MM.1S (cell line): ENCODE data around the gene FAM124B.

Experiments
- EZH2 ChIP-seq: fragments of 300-600 bp; sonication (generic); optimal IDR thresholded peaks from 2 replicates; pipeline ENCODE3; 2017; ENCODE audit warnings: low read depth, mild to moderate bottlenecking, antibody characterized with exemption, low read length, mixed read lengths
- EZH2phosphoT487 ChIP-seq: fragments of 300-600 bp; sonication (generic); IDR thresholded peaks from 2 replicates; pipeline ENCODE4 v1.6.1; 2018; ENCODE audit warnings: antibody characterized with exemption, low read length
- TF ChIP-seq, protein P1 (sequence below): fragments of 300-600 bp; sonication (generic); IDR thresholded peaks from 2 replicates; pipeline ENCODE4 v1.5.1; 2016; ENCODE audit warnings: antibody characterized with exemption, low read length, mixed read lengths

DNA sequence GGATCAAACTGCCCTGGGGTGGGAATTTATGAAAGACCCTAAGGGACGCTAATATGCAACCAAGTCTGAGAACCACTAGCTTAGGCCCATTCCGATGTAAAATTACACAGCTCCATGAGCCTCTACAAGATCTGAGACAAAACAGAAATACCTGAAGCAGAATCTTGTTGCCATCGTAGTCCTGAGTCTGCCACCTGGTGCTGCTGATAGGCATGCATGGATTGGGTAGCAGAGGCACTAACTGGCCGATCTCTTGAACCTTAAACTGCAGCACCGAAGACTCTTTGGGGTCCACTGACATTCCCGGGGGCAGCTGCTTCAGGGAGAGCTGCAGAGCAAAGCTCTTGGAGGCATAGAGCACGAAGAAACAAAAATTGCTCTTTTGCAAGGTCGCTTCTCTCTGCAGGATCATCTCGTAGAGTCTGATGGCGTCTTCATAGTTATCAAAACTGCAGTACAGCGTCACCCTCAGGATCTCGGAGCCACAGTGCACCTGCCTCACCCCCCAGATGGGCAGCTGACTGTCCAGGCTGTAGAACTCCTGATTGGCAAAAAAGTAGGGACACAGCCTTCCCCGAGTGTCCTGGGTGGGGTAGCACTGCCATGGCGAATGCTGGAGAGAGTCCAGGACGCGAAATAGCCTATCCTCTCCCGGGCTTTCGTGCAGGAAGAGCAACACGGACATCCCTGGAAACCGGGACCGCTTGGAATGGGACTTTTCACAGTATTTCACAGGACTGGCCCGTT lies 848 bp downstream of the FAM124B start:
- TF ChIP-seq, protein P1, sequence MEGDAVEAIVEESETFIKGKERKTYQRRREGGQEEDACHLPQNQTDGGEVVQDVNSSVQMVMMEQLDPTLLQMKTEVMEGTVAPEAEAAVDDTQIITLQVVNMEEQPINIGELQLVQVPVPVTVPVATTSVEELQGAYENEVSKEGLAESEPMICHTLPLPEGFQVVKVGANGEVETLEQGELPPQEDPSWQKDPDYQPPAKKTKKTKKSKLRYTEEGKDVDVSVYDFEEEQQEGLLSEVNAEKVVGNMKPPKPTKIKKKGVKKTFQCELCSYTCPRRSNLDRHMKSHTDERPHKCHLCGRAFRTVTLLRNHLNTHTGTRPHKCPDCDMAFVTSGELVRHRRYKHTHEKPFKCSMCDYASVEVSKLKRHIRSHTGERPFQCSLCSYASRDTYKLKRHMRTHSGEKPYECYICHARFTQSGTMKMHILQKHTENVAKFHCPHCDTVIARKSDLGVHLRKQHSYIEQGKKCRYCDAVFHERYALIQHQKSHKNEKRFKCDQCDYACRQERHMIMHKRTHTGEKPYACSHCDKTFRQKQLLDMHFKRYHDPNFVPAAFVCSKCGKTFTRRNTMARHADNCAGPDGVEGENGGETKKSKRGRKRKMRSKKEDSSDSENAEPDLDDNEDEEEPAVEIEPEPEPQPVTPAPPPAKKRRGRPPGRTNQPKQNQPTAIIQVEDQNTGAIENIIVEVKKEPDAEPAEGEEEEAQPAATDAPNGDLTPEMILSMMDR = no peak
- TF ChIP-seq EZH2phosphoT487 (no peak), EZH2 (no peak)
